CD4-positive, alpha-beta T cell (primary cell): ENCODE data around the gene PLEKHA4. TPM values are rescaled to one million over a fixed set of nuclear protein-coding genes. Genes with fewer than 3 reads are reported as not detected.
A peak's percentile ranks its signal among the peaks of the same experiment; 100 is the strongest.

Source experiments
- ATAC-seq: fragments of 200-7000 bp; cut with Tn5 transposase; one replicate; pipeline ENCODE4 v1.10.0; 2022; ENCODE audit warnings: mild to moderate bottlenecking; ENCODE audit not compliant: poor library complexity
- CTCF ChIA-PET: fragments of 350-600 bp; sonication (Branson Sonifier 250); formaldehyde crosslinking; loops from one replicate; lab custom pipeline; 2021; ENCODE audit warnings: antibody characterized with exemption, inconsistent platforms; lab: Charles Lee
- POLR2A ChIA-PET: fragments of 350-600 bp; sonication (Branson Sonifier 250); formaldehyde crosslinking; loops from one replicate; lab custom pipeline; 2021; ENCODE audit warnings: antibody characterized with exemption, inconsistent platforms; lab: Charles Lee
- DNase-seq, 14 experiments: peaks; one replicate each; pipeline ENCODE4 v3.0.0-alpha.2; 2013 to 2020; ENCODE audit warnings: mixed read lengths in 2 of 14
- H3K27ac ChIP-seq, 2 donors: one replicate each; pipeline versions ENCODE4 v1.5.1 to v1.7.0; 2013; ENCODE audit warnings: low read length in 2 of 2, low read depth in 1 of 2, mild to moderate bottlenecking in 1 of 2
- H3K27me3 ChIP-seq, 2 experiments: 1 replicate in 1 of 2; 2 replicates in 1 of 2; pipeline versions ENCODE4 v1.6.1 to v1.7.0; 2013; ENCODE audit warnings: low read length in 2 of 2, control low read depth in 1 of 2, mild to moderate bottlenecking in 1 of 2, moderate library complexity in 1 of 2; ENCODE audit not compliant: insufficient read depth in 2 of 2, control insufficient read depth in 1 of 2
- H3K36me3 ChIP-seq: one replicate; pipeline ENCODE4 v1.6.1; 2013; ENCODE audit warnings: low read length, control low read depth; ENCODE audit not compliant: insufficient read depth
- H3K4me1 ChIP-seq: one replicate; pipeline ENCODE4 v1.6.1; 2013; ENCODE audit warnings: low read length, control low read depth; ENCODE audit not compliant: insufficient read depth
- H3K4me3 ChIP-seq: one replicate; pipeline ENCODE4 v1.5.1; 2013; ENCODE audit warnings: mild to moderate bottlenecking, low read length, moderate library complexity
- H3K9me3 ChIP-seq, 2 experiments: 1 replicate in 1 of 2; 2 replicates in 1 of 2; pipeline versions ENCODE4 v1.6.1 to v1.7.0; 2013; ENCODE audit warnings: low read length in 2 of 2, mild to moderate bottlenecking in 2 of 2, control low read depth in 1 of 2, moderate library complexity in 1 of 2; ENCODE audit not compliant: control insufficient read depth in 1 of 2, insufficient read depth in 1 of 2
- H3K27ac Mint-ChIP-seq: one replicate; pipeline ENCODE4 v1.8.0; 2020; ENCODE audit warnings: mixed read lengths
- H3K27me3 Mint-ChIP-seq: one replicate; pipeline ENCODE4 v1.8.0; 2021; ENCODE audit warnings: mixed read lengths
- H3K36me3 Mint-ChIP-seq: one replicate; pipeline ENCODE4 v1.8.0; 2021; ENCODE audit warnings: low read depth, mixed read lengths
- H3K4me1 Mint-ChIP-seq: one replicate; pipeline ENCODE4 v1.8.0; 2021; ENCODE audit warnings: low read depth, mixed read lengths
- H3K4me3 Mint-ChIP-seq: one replicate; pipeline ENCODE4 v1.8.0; 2020; ENCODE audit warnings: mild to moderate bottlenecking, mixed read lengths
- H3K9me3 Mint-ChIP-seq: one replicate; pipeline ENCODE4 v1.8.0; 2020; ENCODE audit warnings: mixed read lengths
- intact Hi-C, 2 experiments: fragments of 100-400 bp; cut with DNase I in 1 of 2; cut with micrococcal nuclease in 1 of 2; formaldehyde crosslinking; loops; one replicate each; pipeline versions ENCODE4 v1.15.1 to v1.9.0; 2023 to 2025; cut with DNase I, micrococcal nuclease
- total RNA-seq, 174 experiments: library from RNA in 2 of 174; stranded (reverse) in 2 of 174; gene quantifications; one replicate each; pipeline ENCODE4 v1.2.3 and lab custom pipeline; 2021 to 2026
- TF ChIP-seq, protein P1 (sequence below): fragments of 200-600 bp; IDR thresholded peaks from one replicate; pipeline ENCODE4 v1.8.0; 2022; ENCODE audit warnings: antibody characterized with exemption, mild to moderate bottlenecking

PLEKHA4 gene
- total RNA-seq, 2 experiments from 2014 or later: 1.4 to 2.7 TPM

DNA sequence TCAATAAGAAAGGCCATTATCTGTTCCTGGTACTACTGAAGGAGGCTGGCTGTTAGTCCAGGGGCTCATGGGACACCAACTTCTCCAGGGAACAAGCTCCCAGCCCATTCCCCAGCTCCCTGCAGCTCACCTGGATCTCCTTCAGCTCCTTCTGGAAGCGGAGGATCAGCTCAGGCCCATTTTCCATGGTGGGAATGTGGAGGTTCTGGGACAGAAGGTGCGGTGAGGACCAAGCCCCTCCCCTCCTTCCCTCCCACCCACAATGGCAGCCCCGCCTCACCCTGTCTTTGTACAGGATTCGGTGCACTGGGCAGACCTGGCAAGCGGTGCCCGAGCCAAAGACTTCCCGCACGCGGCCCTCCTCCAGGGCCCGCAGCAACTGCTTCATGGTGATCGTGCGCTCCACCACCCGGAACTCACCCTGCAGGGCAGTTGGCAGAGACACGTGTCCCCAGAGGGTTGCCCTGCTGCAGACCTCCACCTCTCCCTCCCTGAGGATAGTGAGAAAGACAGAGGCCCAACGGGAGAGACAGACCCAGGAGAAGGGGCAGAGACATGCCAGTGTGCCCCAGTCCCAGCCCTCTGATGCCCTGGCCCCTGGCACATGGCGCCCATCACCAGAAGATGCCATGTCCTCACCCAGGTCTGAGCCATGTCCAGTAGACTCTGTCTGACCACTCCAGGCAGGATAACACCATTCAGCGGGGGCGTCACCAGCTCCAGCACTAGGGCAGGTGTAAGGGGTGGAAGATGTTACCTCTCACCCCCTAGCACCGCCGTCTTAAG is 71.9 kb downstream of the PLEKHA4 start:
- ChIA-PET POLR2A (interaction anchor here (1.6 to 2.2 kb wide), 6 partner anchors 14 to 178 kb away, joined by 5 to 17 read pairs (median 9); partner anchors contain the start of genes BCAT2, HSD17B14, RPL18 and SPHK2), CTCF (interaction anchor here (2.2 to 2.5 kb wide), 2 partner anchors 47 to 174 kb away, joined by 19 to 33 read pairs; no protein-coding TSS in a partner anchor)
- H3K9me3 ChIP-seq: no peaks in the 10 kb centered on the region
- intact Hi-C loops: no loop called here
- TF ChIP-seq, protein P1, sequence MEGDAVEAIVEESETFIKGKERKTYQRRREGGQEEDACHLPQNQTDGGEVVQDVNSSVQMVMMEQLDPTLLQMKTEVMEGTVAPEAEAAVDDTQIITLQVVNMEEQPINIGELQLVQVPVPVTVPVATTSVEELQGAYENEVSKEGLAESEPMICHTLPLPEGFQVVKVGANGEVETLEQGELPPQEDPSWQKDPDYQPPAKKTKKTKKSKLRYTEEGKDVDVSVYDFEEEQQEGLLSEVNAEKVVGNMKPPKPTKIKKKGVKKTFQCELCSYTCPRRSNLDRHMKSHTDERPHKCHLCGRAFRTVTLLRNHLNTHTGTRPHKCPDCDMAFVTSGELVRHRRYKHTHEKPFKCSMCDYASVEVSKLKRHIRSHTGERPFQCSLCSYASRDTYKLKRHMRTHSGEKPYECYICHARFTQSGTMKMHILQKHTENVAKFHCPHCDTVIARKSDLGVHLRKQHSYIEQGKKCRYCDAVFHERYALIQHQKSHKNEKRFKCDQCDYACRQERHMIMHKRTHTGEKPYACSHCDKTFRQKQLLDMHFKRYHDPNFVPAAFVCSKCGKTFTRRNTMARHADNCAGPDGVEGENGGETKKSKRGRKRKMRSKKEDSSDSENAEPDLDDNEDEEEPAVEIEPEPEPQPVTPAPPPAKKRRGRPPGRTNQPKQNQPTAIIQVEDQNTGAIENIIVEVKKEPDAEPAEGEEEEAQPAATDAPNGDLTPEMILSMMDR: no peak
- peaks cover 10% of the 10 kb centered on the region for H3K4me1 Mint-ChIP-seq
- H3K4me3 Mint-ChIP-seq: no peak overlapping the region
- no peak overlapping the region for H3K27ac ChIP-seq
- H3K9me3 Mint-ChIP-seq: no peaks in the 10 kb centered on the region
- H3K36me3 ChIP-seq: peaks cover 4% of the 10 kb centered on the region
- DNase-seq: no peak
- no peaks in the 10 kb centered on the region for H3K27me3 Mint-ChIP-seq
- no peaks in the 10 kb centered on the region for H3K27me3 ChIP-seq
- no peak for ATAC-seq
- H3K4me3 ChIP-seq: no peak overlapping the region
- no peaks in the 10 kb centered on the region for H3K36me3 Mint-ChIP-seq
- H3K4me1 ChIP-seq: peaks cover 14% of the 10 kb centered on the region
- H3K27ac Mint-ChIP-seq: no peak overlapping the region

DNA sequence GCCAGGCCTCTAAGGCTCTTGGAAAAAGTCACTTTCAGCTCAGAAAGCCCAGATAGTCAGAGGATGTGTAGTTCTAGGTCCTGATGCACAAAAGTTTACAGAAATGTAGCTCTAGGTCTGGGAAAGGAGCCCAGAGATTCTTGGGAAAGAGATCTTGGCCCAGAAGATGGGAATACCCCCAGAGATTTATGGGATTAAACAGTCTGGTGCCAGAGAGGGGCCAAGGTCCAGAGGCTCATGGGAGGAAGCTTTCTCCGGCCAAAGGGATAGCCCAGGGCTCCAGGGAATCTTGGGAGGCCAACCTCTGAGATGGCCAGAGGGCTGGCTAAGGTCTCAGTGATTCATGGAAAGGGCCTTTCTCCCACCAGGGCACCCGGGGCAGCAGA is 72.7 kb downstream of the PLEKHA4 start:
- Histone ChIP-seq H3K36me3 (peaks cover 4% of the 10 kb centered on the region), H3K9me3 (no peaks in the 10 kb centered on the region), H3K4me3 (peak overlapping the region; percentile 59), H3K27ac (no peak overlapping the region), H3K4me1 (peaks cover 14% of the 10 kb centered on the region), H3K27me3 (no peaks in the 10 kb centered on the region)
- Mint-ChIP-seq H3K27ac (peak overlapping the region; percentile 90), H3K4me3 (peak overlapping the region; percentile 96), H3K9me3 (no peaks in the 10 kb centered on the region), H3K27me3 (no peaks in the 10 kb centered on the region), H3K36me3 (no peaks in the 10 kb centered on the region), H3K4me1 (peaks cover 10% of the 10 kb centered on the region)
- ATAC-seq (no peak), DNase-seq (no peak)
- intact Hi-C loops: loop anchor here (1.0 to 2.0 kb wide), 4 partner anchors 40 to 175 kb away; partner anchors contain the start of gene CA11 (in 2 of the 2)
- POLR2A ChIA-PET: interaction anchor here (0.5 to 2.2 kb wide), 18 partner anchors 11 to 312 kb away, joined by 3 to 17 read pairs (median 4); partner anchors contain the start of genes BCAT2, CA11, HSD17B14 and PPP1R15A
- TF ChIP-seq, protein P1: no peak
- CTCF ChIA-PET: interaction anchor here (0.7 to 2.5 kb wide), 19 partner anchors 12 to 922 kb away, joined by 3 to 33 read pairs (median 5); partner anchors contain the start of genes CA11, GYS1, HSD17B14 and PPP1R15A

DNA sequence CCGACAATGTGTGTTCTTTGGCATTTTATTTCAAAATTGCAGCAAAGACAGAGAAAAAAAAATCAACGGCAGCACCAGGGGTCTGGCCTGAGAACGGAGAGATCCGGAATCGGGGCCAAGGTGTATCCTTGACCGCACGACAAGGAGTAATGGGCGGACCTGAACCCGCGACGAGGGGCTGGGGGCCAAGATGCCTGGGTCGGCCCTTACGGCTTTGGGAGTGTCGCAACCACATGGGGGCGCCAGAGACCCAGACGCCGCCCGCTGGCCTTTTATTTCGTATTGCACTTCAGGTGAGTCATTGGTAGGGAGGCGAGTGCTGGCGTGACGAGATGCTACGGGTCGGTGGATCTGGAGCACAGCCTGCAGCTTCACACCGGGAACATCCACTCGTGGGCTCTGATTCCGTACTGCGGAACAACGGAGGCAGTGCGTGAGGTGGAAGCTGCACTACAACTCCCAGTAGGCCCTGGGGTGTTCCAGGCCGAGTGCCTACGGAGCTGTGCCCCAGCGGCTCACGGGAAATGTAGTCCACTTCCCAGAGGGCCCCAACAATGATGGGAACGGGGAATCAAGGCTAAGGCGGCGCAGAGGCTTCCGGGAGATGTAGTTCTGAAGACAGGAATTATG is 73.2 kb downstream of the PLEKHA4 start:
- Mint-ChIP-seq H3K4me3 (peak overlapping the region; percentile 96), H3K27ac (peak overlapping the region; percentile 90), H3K36me3 (no peaks in the 10 kb centered on the region), H3K27me3 (no peaks in the 10 kb centered on the region), H3K4me1 (peaks cover 10% of the 10 kb centered on the region), H3K9me3 (no peaks in the 10 kb centered on the region)
- intact Hi-C loops: loop anchor here (1.0 to 2.0 kb wide), 4 partner anchors 40 to 176 kb away; partner anchors contain the start of gene CA11 (in 2 of the 2)
- CTCF ChIA-PET: interaction anchor here (0.7 to 2.5 kb wide), 19 partner anchors 12 to 922 kb away, joined by 3 to 33 read pairs (median 5); partner anchors contain the start of genes CA11, GYS1, HSD17B14 and PPP1R15A
- H3K9me3 ChIP-seq: no peaks in the 10 kb centered on the region
- POLR2A ChIA-PET: interaction anchor here (0.5 to 2.2 kb wide), 18 partner anchors 12 to 311 kb away, joined by 3 to 17 read pairs (median 4); partner anchors contain the start of genes BCAT2, CA11, HSD17B14 and PPP1R15A
- peak overlapping the region in 1 of 2 donors; percentile 23 for H3K27ac ChIP-seq
- TF ChIP-seq, protein P1: peak; percentile 99
- DNase-seq (peak; percentile 72 to 93 (median 76)), ATAC-seq (peak; percentile 97)
- peaks cover 4% of the 10 kb centered on the region for H3K36me3 ChIP-seq
- H3K4me3 ChIP-seq: peak overlapping the region; percentile 59
- no peaks in the 10 kb centered on the region for H3K27me3 ChIP-seq
- peaks cover 14% of the 10 kb centered on the region for H3K4me1 ChIP-seq
